ENCODE results near the gene NCAM1. TPM values are rescaled to one million over a fixed set of nuclear protein-coding genes. Genes with fewer than 3 reads are reported as not detected.

Gene NCAM1
- total and polyA plus RNA-seq, 4 experiments from 2014 or later: 0.39 TPM; not detected in 3

- no peaks in the 10 kb centered on the region for H3K9me3 ChIP-seq (ENCODE audit: control insufficient read depth in 1 of 2, low read length in 2 of 2)
- H3K27ac Mint-ChIP-seq: no peak overlapping the region
- no peaks in the 10 kb centered on the region for H3K9me3 Mint-ChIP-seq
- CTCF ChIA-PET (ENCODE audit: partially characterized antibody): no interaction called here
- H3K4me3 Mint-ChIP-seq: no peak overlapping the region
- no peak for DNase-seq
- no peak overlapping the region for H3K4me3 ChIP-seq (ENCODE audit: low read length in 2 of 2)
- no peaks in the 10 kb centered on the region for H3K4me1 Mint-ChIP-seq
- intact Hi-C loops (cut with micrococcal nuclease): no loop called here
- no peaks in the 10 kb centered on the region for H3K36me3 Mint-ChIP-seq
- peaks cover 6% of the 10 kb centered on the region in 2 donors for H3K27me3 Mint-ChIP-seq
- H3K4me1 ChIP-seq (ENCODE audit: insufficient read depth, low read length): no peaks in the 10 kb centered on the region
- H3K36me3 ChIP-seq (ENCODE audit: insufficient read depth, low read length): no peaks in the 10 kb centered on the region
- no peaks in the 10 kb centered on the region for H3K27me3 ChIP-seq (ENCODE audit: insufficient read depth, low read length)
- no peak overlapping the region for H3K27ac ChIP-seq (ENCODE audit: low read depth, low read length)
- POLR2A ChIA-PET (ENCODE audit: partially characterized antibody): no interaction called here
These were observed 200.7 kb downstream of the NCAM1 start for GRCh38 chr11:113161711-113162591.

DNA sequence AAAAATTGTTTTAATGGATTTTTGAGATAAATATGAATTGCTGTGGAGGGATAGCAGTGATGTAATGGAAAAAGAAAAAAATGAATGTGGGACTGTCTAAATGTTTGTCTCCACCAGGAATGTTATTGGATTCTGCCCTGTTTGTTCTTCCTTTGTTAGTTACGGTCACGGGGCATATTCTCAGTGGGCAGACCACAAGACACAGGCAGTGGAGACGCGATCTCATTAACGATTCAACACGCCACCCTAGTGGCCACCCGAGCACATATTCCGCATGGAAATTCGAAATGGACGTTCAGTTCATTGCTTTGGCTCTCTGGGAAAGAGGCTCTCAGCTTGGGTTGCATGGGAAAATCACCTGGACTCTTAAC is 201.4 kb downstream of the NCAM1 start:
- Mint-ChIP-seq H3K4me1 (no peaks in the 10 kb centered on the region), H3K9me3 (no peaks in the 10 kb centered on the region), H3K36me3 (no peaks in the 10 kb centered on the region), H3K4me3 (no peak overlapping the region), H3K27me3 (peaks cover 6% of the 10 kb centered on the region in 2 donors), H3K27ac (peak overlapping the region in 1 of 7 donors; percentile 0)
- H3K9me3 ChIP-seq (ENCODE audit: control insufficient read depth in 1 of 2, low read length in 2 of 2): no peaks in the 10 kb centered on the region
- H3K36me3 ChIP-seq (ENCODE audit: insufficient read depth, low read length): no peaks in the 10 kb centered on the region
- ChIA-PET CTCF (ENCODE audit: partially characterized antibody) (no interaction called here), POLR2A (ENCODE audit: partially characterized antibody) (no interaction called here)
- no peak overlapping the region for H3K27ac ChIP-seq (ENCODE audit: low read depth, low read length)
- H3K27me3 ChIP-seq (ENCODE audit: insufficient read depth, low read length): no peaks in the 10 kb centered on the region
- DNase-seq: no peak
- no peaks in the 10 kb centered on the region for H3K4me1 ChIP-seq (ENCODE audit: insufficient read depth, low read length)
- H3K4me3 ChIP-seq (ENCODE audit: low read length in 2 of 2): no peak overlapping the region
- intact Hi-C loops (cut with micrococcal nuclease): no loop called here

GRCh38 chr11:113163291-113164030 is 202.2 kb downstream of the NCAM1 start:
- no peaks in the 10 kb centered on the region for H3K36me3 ChIP-seq (ENCODE audit: insufficient read depth, low read length)
- Mint-ChIP-seq H3K27ac (no peak overlapping the region), H3K36me3 (no peaks in the 10 kb centered on the region), H3K9me3 (no peaks in the 10 kb centered on the region), H3K27me3 (peaks cover 6% of the 10 kb centered on the region in 2 donors), H3K4me1 (no peaks in the 10 kb centered on the region), H3K4me3 (no peak overlapping the region)
- ChIA-PET CTCF (ENCODE audit: partially characterized antibody) (no interaction called here), POLR2A (ENCODE audit: partially characterized antibody) (no interaction called here)
- no peak overlapping the region for H3K27ac ChIP-seq (ENCODE audit: low read depth, low read length)
- H3K4me3 ChIP-seq (ENCODE audit: low read length in 2 of 2): no peak overlapping the region
- H3K4me1 ChIP-seq (ENCODE audit: insufficient read depth, low read length): no peaks in the 10 kb centered on the region
- DNase-seq: no peak
- H3K9me3 ChIP-seq (ENCODE audit: control insufficient read depth in 1 of 2, low read length in 2 of 2): no peaks in the 10 kb centered on the region
- no peaks in the 10 kb centered on the region for H3K27me3 ChIP-seq (ENCODE audit: insufficient read depth, low read length)
- intact Hi-C loops (cut with micrococcal nuclease): no loop called here

GRCh38 chr11:113166280-113166679 is 205.1 kb downstream of the NCAM1 start:
- no peak for DNase-seq
- Histone ChIP-seq H3K4me1 (ENCODE audit: insufficient read depth, low read length) (no peaks in the 10 kb centered on the region), H3K9me3 (ENCODE audit: control insufficient read depth in 1 of 2, low read length in 2 of 2) (no peaks in the 10 kb centered on the region), H3K27ac (ENCODE audit: low read depth, low read length) (no peak overlapping the region), H3K4me3 (ENCODE audit: low read length in 2 of 2) (no peak overlapping the region), H3K36me3 (ENCODE audit: insufficient read depth, low read length) (no peaks in the 10 kb centered on the region), H3K27me3 (ENCODE audit: insufficient read depth, low read length) (no peaks in the 10 kb centered on the region)
- no peak overlapping the region for H3K4me3 Mint-ChIP-seq
- ChIA-PET CTCF (ENCODE audit: partially characterized antibody) (no interaction called here), POLR2A (ENCODE audit: partially characterized antibody) (no interaction called here)
- H3K27ac Mint-ChIP-seq: no peak overlapping the region
- H3K27me3 Mint-ChIP-seq: peaks cover 6 to 9% of the 10 kb centered on the region in 2 donors
- no peaks in the 10 kb centered on the region for H3K4me1 Mint-ChIP-seq
- intact Hi-C loops (cut with micrococcal nuclease): no loop called here
- H3K36me3 Mint-ChIP-seq: no peaks in the 10 kb centered on the region
- H3K9me3 Mint-ChIP-seq: no peaks in the 10 kb centered on the region

DNA sequence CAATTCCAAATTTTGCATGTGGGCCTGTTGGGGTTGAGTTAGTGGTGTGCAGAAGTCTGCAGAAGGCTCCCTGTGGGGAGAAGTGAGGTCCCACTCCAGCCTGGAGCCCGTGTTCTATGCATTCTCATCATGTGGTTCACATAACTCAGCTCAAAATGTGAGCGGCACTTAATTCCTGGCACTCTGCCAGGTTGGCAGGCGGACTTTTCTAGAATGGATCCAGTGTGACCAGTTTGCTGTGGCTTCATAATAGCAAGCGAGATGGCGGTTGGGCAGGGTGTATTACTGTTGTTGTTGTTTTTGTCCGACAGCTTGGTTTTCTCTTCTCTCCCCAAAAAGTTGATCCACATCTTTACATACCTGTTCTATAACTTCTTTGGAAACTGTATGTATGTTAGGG is 206.4 kb downstream of the NCAM1 start:
- no peak overlapping the region for H3K27ac ChIP-seq (ENCODE audit: low read depth, low read length)
- H3K4me3 ChIP-seq (ENCODE audit: low read length in 2 of 2): no peak overlapping the region
- H3K27ac Mint-ChIP-seq: no peak overlapping the region
- H3K36me3 ChIP-seq (ENCODE audit: insufficient read depth, low read length): no peaks in the 10 kb centered on the region
- CTCF ChIA-PET (ENCODE audit: partially characterized antibody): no interaction called here
- no peaks in the 10 kb centered on the region for H3K4me1 Mint-ChIP-seq
- no peak for DNase-seq
- no peaks in the 10 kb centered on the region for H3K9me3 Mint-ChIP-seq
- no peaks in the 10 kb centered on the region for H3K9me3 ChIP-seq (ENCODE audit: control insufficient read depth in 1 of 2, low read length in 2 of 2)
- no peaks in the 10 kb centered on the region for H3K36me3 Mint-ChIP-seq
- peaks cover 4 to 7% of the 10 kb centered on the region in 2 donors for H3K27me3 Mint-ChIP-seq
- H3K4me3 Mint-ChIP-seq: no peak overlapping the region
- H3K27me3 ChIP-seq (ENCODE audit: insufficient read depth, low read length): no peaks in the 10 kb centered on the region
- POLR2A ChIA-PET (ENCODE audit: partially characterized antibody): no interaction called here
- H3K4me1 ChIP-seq (ENCODE audit: insufficient read depth, low read length): no peaks in the 10 kb centered on the region
- intact Hi-C loops (cut with micrococcal nuclease): no loop called here

GRCh38 chr11:113168354-113169342 is 207.4 kb downstream of the NCAM1 start:
- Mint-ChIP-seq H3K4me3 (no peak overlapping the region), H3K36me3 (no peaks in the 10 kb centered on the region), H3K27ac (no peak overlapping the region), H3K9me3 (no peaks in the 10 kb centered on the region), H3K27me3 (peaks cover under 1 to 3% of the 10 kb centered on the region in 2 donors), H3K4me1 (no peaks in the 10 kb centered on the region)
- POLR2A ChIA-PET (ENCODE audit: partially characterized antibody): no interaction called here
- no peak for DNase-seq
- H3K9me3 ChIP-seq (ENCODE audit: control insufficient read depth in 1 of 2, low read length in 2 of 2): no peaks in the 10 kb centered on the region
- intact Hi-C loops (cut with micrococcal nuclease): no loop called here
- no peaks in the 10 kb centered on the region for H3K27me3 ChIP-seq (ENCODE audit: insufficient read depth, low read length)
- CTCF ChIA-PET (ENCODE audit: partially characterized antibody): no interaction called here
- H3K36me3 ChIP-seq (ENCODE audit: insufficient read depth, low read length): no peaks in the 10 kb centered on the region
- H3K4me1 ChIP-seq (ENCODE audit: insufficient read depth, low read length): no peaks in the 10 kb centered on the region
- no peak overlapping the region for H3K4me3 ChIP-seq (ENCODE audit: low read length in 2 of 2)
- H3K27ac ChIP-seq (ENCODE audit: low read depth, low read length): no peak overlapping the region

- H3K4me1 ChIP-seq (ENCODE audit: insufficient read depth, low read length): no peaks in the 10 kb centered on the region
- Mint-ChIP-seq H3K9me3 (no peaks in the 10 kb centered on the region), H3K36me3 (no peaks in the 10 kb centered on the region), H3K4me1 (no peaks in the 10 kb centered on the region), H3K4me3 (no peak overlapping the region), H3K27ac (no peak overlapping the region), H3K27me3 (peaks cover 0 to 11% of the 10 kb centered on the region in 2 donors)
- H3K4me3 ChIP-seq (ENCODE audit: low read length in 2 of 2): no peak overlapping the region
- H3K27ac ChIP-seq (ENCODE audit: low read depth, low read length): no peak overlapping the region
- intact Hi-C loops (cut with micrococcal nuclease): no loop called here
- ChIA-PET POLR2A (ENCODE audit: partially characterized antibody) (no interaction called here), CTCF (ENCODE audit: partially characterized antibody) (no interaction called here)
- H3K36me3 ChIP-seq (ENCODE audit: insufficient read depth, low read length): no peaks in the 10 kb centered on the region
- DNase-seq: no peak
- no peaks in the 10 kb centered on the region for H3K9me3 ChIP-seq (ENCODE audit: control insufficient read depth in 1 of 2, low read length in 2 of 2)
- no peaks in the 10 kb centered on the region for H3K27me3 ChIP-seq (ENCODE audit: insufficient read depth, low read length)
These were observed 211.2 kb downstream of the NCAM1 start for GRCh38 chr11:113172382-113172951.

All from CD4-positive, alpha-beta memory T cell (primary cell).